Testis (tissue), 3 donors: ENCODE measurements around the gene FCHO2. TPM values are rescaled to one million over a fixed set of nuclear protein-coding genes. Genes with fewer than 3 reads are reported as not detected.

ENCODE experiments used
- DNase-seq: peaks from one replicate; pipeline ENCODE4 v3.0.0-alpha.2; 2019
- H3K27ac ChIP-seq, 2 donors: fragments of 200-600 bp; sonication (generic); one replicate each; pipeline ENCODE4 v1.5.1; 2019
- H3K27me3 ChIP-seq: fragments of 200-600 bp; sonication (generic); one replicate; pipeline ENCODE4 v1.5.1; 2019
- H3K36me3 ChIP-seq: fragments of 200-600 bp; sonication (generic); one replicate; pipeline ENCODE4 v1.5.1; 2017; ENCODE audit warnings: low read depth; ENCODE audit errors: missing control alignments
- H3K4me1 ChIP-seq: fragments of 200-600 bp; sonication (generic); one replicate; pipeline ENCODE4 v1.5.1; 2019
- H3K4me3 ChIP-seq, 2 donors: fragments of 200-600 bp; sonication (generic); one replicate each; pipeline ENCODE4 v1.5.1; 2017 to 2019
- H3K9me3 ChIP-seq: fragments of 200-600 bp; sonication (generic); one replicate; pipeline ENCODE4 v1.5.1; 2017
- CTCF ChIP-seq, 3 experiments: fragments of 450-650 bp in 2 of 3; fragments of 200-600 bp in 1 of 3; sonication (generic) in 1 of 3; IDR thresholded peaks; one replicate each; pipeline ENCODE4 v1.5.1; 2016 to 2019; ENCODE audit warnings: antibody characterized with exemption in 3 of 3, mild to moderate bottlenecking in 2 of 3, moderate library complexity in 1 of 3
- POLR2A ChIP-seq: fragments of 450-650 bp; IDR thresholded peaks from one replicate; pipeline ENCODE4 v1.6.1; 2017; ENCODE audit warnings: antibody characterized with exemption, mild to moderate bottlenecking, moderate library complexity
- WGBS, 2 donors: methylation state at CpG; one replicate each; pipeline ENCODE4 v1.1.5; 2018; 5-methylcytosine and 5-hydroxymethylcytosine counted together
- intact Hi-C: fragments of 100-400 bp; cut with DNase I; formaldehyde crosslinking; loops from one replicate; pipeline ENCODE4 v1.15.1; 2023; ENCODE audit warnings: low total_unique reads
- polyA plus RNA-seq: library from polyadenylated mRNA; stranded (reverse); fragments of 350-450 nt; fragmentation: Illumina TruSeq; extraction: RNeasy Lipid Tissue Mini Kit (QIAGEN cat#74804); gene quantifications from one replicate; pipeline ENCODE4 v1.2.3, GENCODE V29; 2014; ENCODE audit warnings: low read depth, low replicate concordance; ENCODE audit not compliant: insufficient read depth
- total RNA-seq, 2 donors: library from RNA; depleted of rRNA; stranded (reverse); fragments of >200 nt; gene quantifications; one replicate each; pipeline ENCODE4 v1.2.3, GENCODE V29; 2016

FCHO2 gene
- total and polyA plus RNA-seq, 3 donors from 2014 or later = 8.7 to 20.6 (median 18.7) TPM

- Histone ChIP-seq H3K36me3 (no peaks in the 10 kb centered on the region), H3K27me3 (no peaks in the 10 kb centered on the region), H3K27ac (no peak overlapping the region), H3K4me1 (no peaks in the 10 kb centered on the region), H3K9me3 (no peaks in the 10 kb centered on the region), H3K4me3 (peak overlapping the region in 1 of 2 donors; percentile 48)
- intact Hi-C loops = no loop called here
- 24 to 28% methylated on average over 6 of the region's 6 CpGs for WGBS, 2 donors
- DNase-seq = no peak
- TF ChIP-seq CTCF (IDR thresholded peaks at IDR 0.05) = no peak
- TF ChIP-seq POLR2A = no peak
Observed at GRCh38 chr5:73121119-73121463, 165.2 kb downstream of the FCHO2 start.

- Histone ChIP-seq H3K27me3 (no peaks in the 10 kb centered on the region), H3K9me3 (no peaks in the 10 kb centered on the region), H3K4me1 (no peaks in the 10 kb centered on the region), H3K4me3 (no peak overlapping the region), H3K36me3 (no peaks in the 10 kb centered on the region), H3K27ac (no peak overlapping the region)
- DNase-seq = no peak
- WGBS, 2 donors = 74 to 83% methylated on average over 12 to 17 of the region's 19 CpGs
- no peak for TF ChIP-seq CTCF (IDR thresholded peaks at IDR 0.05)
- no peak for TF ChIP-seq POLR2A
- intact Hi-C loops = no loop called here
Observed at GRCh38 chr5:73122875-73123810, 167.3 kb downstream of the FCHO2 start.

GRCh38 chr5:73125289-73125688 is 169.4 kb downstream of the FCHO2 start:
- no peaks in the 10 kb centered on the region for H3K4me1 ChIP-seq
- H3K9me3 ChIP-seq = no peaks in the 10 kb centered on the region
- DNase-seq = no peak
- no peak for TF ChIP-seq POLR2A
- no peak for TF ChIP-seq CTCF (IDR thresholded peaks at IDR 0.05)
- H3K27me3 ChIP-seq = no peaks in the 10 kb centered on the region
- no peak overlapping the region for H3K27ac ChIP-seq
- intact Hi-C loops = no loop called here
- no peaks in the 10 kb centered on the region for H3K36me3 ChIP-seq
- H3K4me3 ChIP-seq = no peak overlapping the region
- whole genome bisulfite sequencing, 2 donors = 83 to 91% methylated on average over 4 of the region's 4 CpGs

GRCh38 chr5:73126381-73126780 is 170.5 kb downstream of the FCHO2 start:
- Histone ChIP-seq H3K4me3 (no peak overlapping the region), H3K27me3 (no peaks in the 10 kb centered on the region), H3K4me1 (no peaks in the 10 kb centered on the region), H3K27ac (no peak overlapping the region), H3K36me3 (no peaks in the 10 kb centered on the region), H3K9me3 (no peaks in the 10 kb centered on the region)
- intact Hi-C loops = no loop called here
- WGBS, 2 donors = 81 to 92% methylated on average over 4 of the region's 4 CpGs
- no peak for DNase-seq
- TF ChIP-seq CTCF (IDR thresholded peaks at IDR 0.05) (no peak), POLR2A (no peak)

- 75 to 76% methylated on average over 1 of the region's 1 CpG for WGBS, 2 donors
- Histone ChIP-seq H3K4me1 (no peaks in the 10 kb centered on the region), H3K27me3 (no peaks in the 10 kb centered on the region), H3K36me3 (no peaks in the 10 kb centered on the region), H3K9me3 (no peaks in the 10 kb centered on the region), H3K27ac (no peak overlapping the region), H3K4me3 (no peak overlapping the region)
- DNase-seq = no peak
- intact Hi-C loops = no loop called here
- TF ChIP-seq CTCF (IDR thresholded peaks at IDR 0.05) (no peak), POLR2A (no peak)
Observed at GRCh38 chr5:73126957-73127356, 171.1 kb downstream of the FCHO2 start.
